Dendritic cell treated with granulocyte-macrophage colony-stimulating factor and Interleukin-4, amounts not matched to agents 40 ng/mL and 50 ng/mL, for 4 days (primary cell): ENCODE data around the gene ITCH.
"Not testable (repeated sequence)": the region's sequence is repeated elsewhere in the genome, so short reads cannot be mapped to it uniquely, and the experiment has no call there.

ENCODE experiments used
- H3K27ac Mint-ChIP-seq: one replicate; pipeline ENCODE4 v1.8.0; 2022; ENCODE audit warnings: mild to moderate bottlenecking, mixed read lengths
- H3K27me3 Mint-ChIP-seq: one replicate; pipeline ENCODE4 v1.8.0; 2022; ENCODE audit warnings: mild to moderate bottlenecking, mixed read lengths
- H3K36me3 Mint-ChIP-seq: one replicate; pipeline ENCODE4 v1.8.0; 2022; ENCODE audit warnings: low read depth, mixed read lengths
- H3K4me1 Mint-ChIP-seq: one replicate; pipeline ENCODE4 v1.8.0; 2022; ENCODE audit warnings: low read depth, mixed read lengths
- H3K4me3 Mint-ChIP-seq: one replicate; pipeline ENCODE4 v1.8.0; 2022; ENCODE audit warnings: mild to moderate bottlenecking, moderate library complexity, mixed read lengths
- H3K9me3 Mint-ChIP-seq: one replicate; pipeline ENCODE4 v1.8.0; 2022; ENCODE audit warnings: mixed read lengths
- intact Hi-C: fragments of 100-400 bp; cut with micrococcal nuclease; formaldehyde crosslinking; loops from one replicate; pipeline ENCODE4 v1.15.0; 2022

ITCH gene

GRCh38 chr20:34355427-34355826, 7.6 kb upstream of the ITCH start:
- H3K4me3 Mint-ChIP-seq: no peak overlapping the region
- no peak overlapping the region for H3K27ac Mint-ChIP-seq
- no peaks in the 10 kb centered on the region for H3K27me3 Mint-ChIP-seq
- no peaks in the 10 kb centered on the region for H3K9me3 Mint-ChIP-seq
- intact Hi-C loops: no loop called here
- H3K36me3 Mint-ChIP-seq: no peaks in the 10 kb centered on the region
- H3K4me1 Mint-ChIP-seq: peaks cover 6% of the 10 kb centered on the region

GRCh38 chr20:34359729-34360128, 3.3 kb upstream of the ITCH start:
- H3K4me1 Mint-ChIP-seq: not testable (repeated sequence)
- intact Hi-C loops: loop anchor here (5.0 kb wide), 1 partner anchor 318 kb away; the partner anchor contains the start of gene PIGU

DNA sequence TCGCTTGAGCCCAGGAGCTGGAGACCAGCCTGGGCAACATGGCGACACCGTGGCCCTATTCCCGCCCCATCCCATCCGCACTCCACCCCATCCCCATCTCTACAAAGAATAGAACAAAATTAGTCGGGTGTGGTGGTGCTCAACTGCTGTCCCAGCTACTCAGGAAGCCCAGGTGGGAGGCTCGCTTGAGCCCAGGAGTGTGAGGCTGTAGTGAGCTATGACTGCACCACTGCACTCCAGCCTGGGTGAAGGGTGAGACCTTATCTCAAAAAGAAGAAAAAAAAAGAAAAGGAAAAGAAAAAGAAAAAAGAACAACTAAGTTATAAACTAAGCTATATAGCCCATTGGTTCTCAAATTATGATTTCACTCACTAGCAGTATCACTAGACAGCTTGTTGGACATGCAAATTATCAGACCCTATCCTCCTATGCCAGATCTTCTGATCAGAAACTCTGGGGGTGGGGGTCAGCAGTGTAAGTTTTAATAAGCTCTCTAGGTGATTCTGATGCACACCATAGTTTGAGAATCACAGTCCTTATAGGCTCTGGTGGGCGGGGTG, 491 bp upstream of the ITCH start:
- Mint-ChIP-seq H3K4me1 (peaks cover 28% of the 10 kb centered on the region), H3K27ac (peak overlapping the region; percentile 96), H3K27me3 (no peaks in the 10 kb centered on the region), H3K9me3 (no peaks in the 10 kb centered on the region), H3K36me3 (peaks cover 31% of the 10 kb centered on the region), H3K4me3 (peak overlapping the region; percentile 86)
- intact Hi-C loops: loop anchor here (1.0 to 5.0 kb wide), 2 partner anchors 59 to 315 kb away; partner anchors contain the start of genes AHCY and PIGU

More at GRCh38 chr20:34359729-34360128, 3.3 kb upstream of the ITCH start:
- not testable (repeated sequence) for H3K9me3 Mint-ChIP-seq, H3K27ac Mint-ChIP-seq, H3K4me3 Mint-ChIP-seq, H3K27me3 Mint-ChIP-seq
- peaks cover 12% of the 10 kb centered on the region for H3K36me3 Mint-ChIP-seq

DNA sequence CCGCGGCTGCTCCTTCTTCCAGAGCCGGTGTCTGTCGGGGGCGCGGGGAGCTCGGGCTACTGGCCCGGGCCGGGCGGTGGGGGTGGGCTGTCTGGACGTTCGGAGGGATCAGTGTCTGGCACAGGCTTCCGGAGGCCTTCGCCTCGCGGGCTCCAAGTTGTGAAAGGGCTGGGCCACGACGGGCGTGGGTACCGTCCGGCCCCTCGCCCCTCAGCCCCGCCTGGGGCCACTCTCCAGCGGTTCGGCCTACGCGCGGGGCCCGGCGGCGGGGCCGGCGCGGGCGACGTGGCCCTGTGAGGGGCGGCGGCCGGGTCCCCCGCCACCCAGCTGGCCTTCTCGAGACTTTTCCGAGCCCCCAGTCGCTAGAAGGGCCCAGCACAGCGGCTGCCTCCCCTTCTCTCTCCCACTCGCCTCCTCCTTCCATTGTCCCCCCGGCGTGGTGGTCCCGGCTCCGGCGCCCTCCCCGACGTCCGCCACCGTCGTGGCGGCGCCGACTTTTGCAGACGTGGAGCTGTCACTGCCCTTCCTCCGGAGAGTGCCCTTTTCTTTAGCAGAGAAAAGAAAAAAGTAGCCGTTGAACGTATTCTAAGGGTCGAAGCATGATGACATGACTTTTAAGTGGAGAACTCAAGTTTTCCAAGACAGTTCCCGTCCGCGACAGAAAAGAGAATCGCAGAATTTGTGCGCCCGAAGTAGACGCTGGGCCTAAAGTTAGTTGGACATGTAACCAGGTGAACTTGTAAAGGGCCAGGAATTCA, 571 bp downstream of the ITCH start:
- intact Hi-C loops: loop anchor here (1.0 to 5.0 kb wide), 2 partner anchors 60 to 314 kb away; partner anchors contain the start of genes AHCY and PIGU
- Mint-ChIP-seq H3K4me1 (peaks cover 34% of the 10 kb centered on the region), H3K9me3 (no peaks in the 10 kb centered on the region), H3K27me3 (no peaks in the 10 kb centered on the region), H3K27ac (peak overlapping the region; percentile 96), H3K36me3 (peaks cover 39% of the 10 kb centered on the region), H3K4me3 (peak overlapping the region; percentile 86)

DNA sequence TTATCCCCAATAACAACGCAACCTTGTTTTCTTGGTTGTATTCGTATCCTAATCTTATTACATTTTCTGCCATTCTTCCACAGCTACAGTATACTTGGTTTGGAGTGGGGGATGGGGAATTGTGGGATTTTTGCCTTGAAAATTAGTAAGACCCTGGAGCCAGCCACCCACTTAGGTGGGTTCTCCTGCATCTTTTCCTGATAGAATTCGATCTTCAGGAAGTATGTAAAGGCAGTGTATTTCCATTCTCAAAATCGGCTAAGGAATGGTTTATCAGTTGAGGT, 1.1 kb downstream of the ITCH start:
- intact Hi-C loops: loop anchor here (5.0 kb wide), 1 partner anchor 313 kb away; the partner anchor contains the start of gene PIGU
- H3K9me3 Mint-ChIP-seq: no peaks in the 10 kb centered on the region
- H3K27ac Mint-ChIP-seq: peak overlapping the region; percentile 96
- H3K27me3 Mint-ChIP-seq: no peaks in the 10 kb centered on the region
- H3K4me1 Mint-ChIP-seq: peaks cover 39% of the 10 kb centered on the region
- peak overlapping the region; percentile 86 for H3K4me3 Mint-ChIP-seq
- peaks cover 44% of the 10 kb centered on the region for H3K36me3 Mint-ChIP-seq

- peaks cover 60% of the 10 kb centered on the region for H3K36me3 Mint-ChIP-seq
- H3K4me3 Mint-ChIP-seq: peak overlapping the region; percentile 57
- H3K27ac Mint-ChIP-seq: peak overlapping the region; percentile 74
- peaks cover 44% of the 10 kb centered on the region for H3K4me1 Mint-ChIP-seq
- no peaks in the 10 kb centered on the region for H3K9me3 Mint-ChIP-seq
- intact Hi-C loops: no loop called here
- H3K27me3 Mint-ChIP-seq: no peaks in the 10 kb centered on the region
Measured at GRCh38 chr20:34365765-34366213, 2.7 kb downstream of the ITCH start.

GRCh38 chr20:34367155-34367554, 4.1 kb downstream of the ITCH start:
- Mint-ChIP-seq H3K9me3 (no peaks in the 10 kb centered on the region), H3K27ac (no peak overlapping the region), H3K4me3 (no peak overlapping the region), H3K36me3 (peaks cover 74% of the 10 kb centered on the region), H3K27me3 (no peaks in the 10 kb centered on the region), H3K4me1 (peaks cover 45% of the 10 kb centered on the region)
- intact Hi-C loops: no loop called here

DNA sequence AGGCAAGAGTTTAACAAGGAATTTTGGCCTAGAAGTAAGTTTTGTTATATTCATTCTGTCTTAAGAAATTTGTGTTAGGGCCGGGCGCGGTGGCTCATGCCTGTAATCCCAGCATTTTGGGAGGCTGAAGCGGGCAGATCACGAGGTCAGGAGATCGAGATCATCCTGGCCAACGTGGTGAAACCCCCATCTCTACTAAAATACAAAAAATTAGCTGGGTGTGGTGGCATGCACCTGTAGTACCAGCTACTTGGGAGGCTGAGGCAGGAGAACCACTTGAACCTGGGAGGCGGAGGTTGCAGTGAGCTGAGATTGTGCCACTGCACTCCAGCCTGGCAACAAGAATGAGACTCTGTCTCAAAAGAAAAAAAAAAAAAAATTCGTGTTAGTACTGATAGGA, 4.8 kb downstream of the ITCH start:
- H3K27me3 Mint-ChIP-seq, H3K27ac Mint-ChIP-seq, H3K4me3 Mint-ChIP-seq, intact Hi-C loops, H3K9me3 Mint-ChIP-seq: not testable (repeated sequence)
- Mint-ChIP-seq H3K4me1 (peaks cover 39% of the 10 kb centered on the region), H3K36me3 (peaks cover 79% of the 10 kb centered on the region)

GRCh38 chr20:34368547-34368946, 5.5 kb downstream of the ITCH start:
- H3K4me1 Mint-ChIP-seq: peaks cover 37% of the 10 kb centered on the region
- no peaks in the 10 kb centered on the region for H3K27me3 Mint-ChIP-seq
- H3K9me3 Mint-ChIP-seq: no peaks in the 10 kb centered on the region
- intact Hi-C loops: no loop called here
- no peak overlapping the region for H3K27ac Mint-ChIP-seq
- no peak overlapping the region for H3K4me3 Mint-ChIP-seq
- peaks cover 78% of the 10 kb centered on the region for H3K36me3 Mint-ChIP-seq

GRCh38 chr20:34369265-34369664, 6.2 kb downstream of the ITCH start:
- peaks cover 79% of the 10 kb centered on the region for H3K36me3 Mint-ChIP-seq
- H3K27ac Mint-ChIP-seq: no peak overlapping the region
- H3K27me3 Mint-ChIP-seq: no peaks in the 10 kb centered on the region
- intact Hi-C loops: no loop called here
- H3K9me3 Mint-ChIP-seq: no peaks in the 10 kb centered on the region
- H3K4me1 Mint-ChIP-seq: peaks cover 37% of the 10 kb centered on the region
- H3K4me3 Mint-ChIP-seq: no peak overlapping the region

DNA sequence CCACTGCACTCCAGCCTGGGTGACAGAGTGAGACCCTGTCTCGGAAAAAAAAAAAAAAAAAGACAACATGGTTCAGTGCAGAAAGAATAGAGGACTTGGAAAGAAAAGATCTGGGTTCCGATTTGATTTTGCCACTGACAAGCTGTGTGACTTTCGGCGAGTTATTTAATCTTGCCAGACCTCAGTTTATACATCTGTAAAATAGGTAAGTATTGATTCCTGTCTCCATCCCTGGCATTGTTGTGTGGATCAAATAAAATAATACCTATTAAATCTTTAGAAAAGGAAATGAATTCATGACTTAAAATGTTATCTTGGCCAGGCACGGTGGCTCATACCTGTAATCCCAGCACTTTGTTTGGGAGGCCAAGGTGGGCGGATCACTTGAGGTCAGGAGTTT, 7.0 kb downstream of the ITCH start:
- intact Hi-C loops: no loop called here
- H3K9me3 Mint-ChIP-seq: no peaks in the 10 kb centered on the region
- no peaks in the 10 kb centered on the region for H3K27me3 Mint-ChIP-seq
- no peak overlapping the region for H3K4me3 Mint-ChIP-seq
- H3K4me1 Mint-ChIP-seq: peaks cover 37% of the 10 kb centered on the region
- peak overlapping the region; percentile 28 for H3K27ac Mint-ChIP-seq
- H3K36me3 Mint-ChIP-seq: peaks cover 87% of the 10 kb centered on the region

DNA sequence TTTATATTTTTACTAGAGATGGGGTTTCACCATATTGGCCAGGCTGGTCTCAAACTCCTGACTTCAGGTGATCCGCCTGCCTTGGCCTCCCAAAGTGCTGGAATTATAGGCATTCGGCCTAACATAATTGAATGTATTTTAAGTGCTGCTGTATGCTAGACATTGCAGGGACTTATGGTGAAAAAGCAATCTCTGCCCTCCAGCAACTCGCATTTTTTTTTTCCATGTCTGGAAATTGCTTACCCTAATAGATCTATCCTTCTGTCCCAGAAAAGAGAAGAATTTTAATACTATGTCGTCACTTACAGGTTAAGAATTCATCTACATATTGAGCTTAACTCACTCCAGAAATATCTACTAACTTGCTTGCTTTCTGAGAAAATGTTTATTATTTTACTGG, 10.4 kb downstream of the ITCH start:
- Mint-ChIP-seq H3K27ac (no peak overlapping the region), H3K27me3 (no peaks in the 10 kb centered on the region), H3K4me1 (peaks cover 13% of the 10 kb centered on the region), H3K9me3 (no peaks in the 10 kb centered on the region), H3K36me3 (peaks cover 85% of the 10 kb centered on the region), H3K4me3 (no peak overlapping the region)
- intact Hi-C loops: no loop called here

- Mint-ChIP-seq H3K4me3 (no peak overlapping the region), H3K9me3 (no peaks in the 10 kb centered on the region), H3K36me3 (peaks cover 84% of the 10 kb centered on the region), H3K27ac (no peak overlapping the region), H3K27me3 (no peaks in the 10 kb centered on the region), H3K4me1 (peaks cover 6% of the 10 kb centered on the region)
- intact Hi-C loops: no loop called here
Measured at GRCh38 chr20:34374209-34374760, 11.2 kb downstream of the ITCH start.

GRCh38 chr20:34375977-34376430, 12.9 kb downstream of the ITCH start:
- no peak overlapping the region for H3K27ac Mint-ChIP-seq
- no peaks in the 10 kb centered on the region for H3K9me3 Mint-ChIP-seq
- H3K27me3 Mint-ChIP-seq: no peaks in the 10 kb centered on the region
- peaks cover 82% of the 10 kb centered on the region for H3K36me3 Mint-ChIP-seq
- intact Hi-C loops: no loop called here
- H3K4me3 Mint-ChIP-seq: no peak overlapping the region
- H3K4me1 Mint-ChIP-seq: no peaks in the 10 kb centered on the region
